ENCODE data around the gene NFASC. TPM values are rescaled to one million over a fixed set of nuclear protein-coding genes. Genes with fewer than 3 reads are reported as not detected.

NFASC gene
- total RNA-seq, 1 donor: 36.9 TPM

- Histone ChIP-seq H3K4me3 (ENCODE audit: insufficient read depth, low read length) (no peak overlapping the region), H2AFZ (ENCODE audit: low read length) (peak overlapping the region; percentile 47), H3K79me2 (ENCODE audit: insufficient read depth, low read length) (no peaks in the 10 kb centered on the region), H4K20me1 (ENCODE audit: insufficient read depth, low read length) (no peaks in the 10 kb centered on the region), H3K9me3 (ENCODE audit: low read depth, low read length) (no peaks in the 10 kb centered on the region), H3K27ac (ENCODE audit: low read depth, low read length) (no peak overlapping the region), H3K27me3 (ENCODE audit: insufficient read depth, low read length) (peaks cover 5% of the 10 kb centered on the region), H3K36me3 (ENCODE audit: insufficient read depth, low read length) (no peaks in the 10 kb centered on the region), H3K4me1 (ENCODE audit: insufficient read depth, low read length) (no peaks in the 10 kb centered on the region), H3K4me2 (ENCODE audit: insufficient read depth, low read length) (peak overlapping the region; percentile 13)
- TF ChIP-seq CTCF (IDR thresholded peaks at IDR 0.05; ENCODE audit: extremely low read depth, low read depth, low read length): peak; percentile 93
- peak; percentile 97 for DNase-seq (ENCODE audit: insufficient read length, low spot score, missing footprints)
These were observed 191.0 kb downstream of the NFASC start for GRCh38 chr1:205061665-205062069.

GRCh38 chr1:205062319-205062718 lies 191.7 kb downstream of the NFASC start:
- Histone ChIP-seq H4K20me1 (ENCODE audit: insufficient read depth, low read length) (no peaks in the 10 kb centered on the region), H3K79me2 (ENCODE audit: insufficient read depth, low read length) (no peaks in the 10 kb centered on the region), H3K36me3 (ENCODE audit: insufficient read depth, low read length) (no peaks in the 10 kb centered on the region), H3K27ac (ENCODE audit: low read depth, low read length) (no peak overlapping the region), H3K4me1 (ENCODE audit: insufficient read depth, low read length) (no peaks in the 10 kb centered on the region), H3K4me3 (ENCODE audit: insufficient read depth, low read length) (no peak overlapping the region), H2AFZ (ENCODE audit: low read length) (no peak overlapping the region), H3K27me3 (ENCODE audit: insufficient read depth, low read length) (peaks cover 5% of the 10 kb centered on the region), H3K4me2 (ENCODE audit: insufficient read depth, low read length) (no peak overlapping the region), H3K9me3 (ENCODE audit: low read depth, low read length) (no peaks in the 10 kb centered on the region)
- no peak for DNase-seq (ENCODE audit: insufficient read length, low spot score, missing footprints)
- no peak for TF ChIP-seq CTCF (IDR thresholded peaks at IDR 0.05; ENCODE audit: extremely low read depth, low read depth, low read length)

- Histone ChIP-seq H2AFZ (ENCODE audit: low read length) (no peak overlapping the region), H3K79me2 (ENCODE audit: insufficient read depth, low read length) (no peaks in the 10 kb centered on the region), H4K20me1 (ENCODE audit: insufficient read depth, low read length) (no peaks in the 10 kb centered on the region), H3K27ac (ENCODE audit: low read depth, low read length) (no peak overlapping the region), H3K36me3 (ENCODE audit: insufficient read depth, low read length) (no peaks in the 10 kb centered on the region), H3K9me3 (ENCODE audit: low read depth, low read length) (no peaks in the 10 kb centered on the region), H3K27me3 (ENCODE audit: insufficient read depth, low read length) (peaks cover 5% of the 10 kb centered on the region), H3K4me2 (ENCODE audit: insufficient read depth, low read length) (no peak overlapping the region), H3K4me1 (ENCODE audit: insufficient read depth, low read length) (no peaks in the 10 kb centered on the region), H3K4me3 (ENCODE audit: insufficient read depth, low read length) (no peak overlapping the region)
- DNase-seq (ENCODE audit: insufficient read length, low spot score, missing footprints): peak; percentile 56
- TF ChIP-seq CTCF (IDR thresholded peaks at IDR 0.05; ENCODE audit: extremely low read depth, low read depth, low read length): no peak
These were observed 192.2 kb downstream of the NFASC start for GRCh38 chr1:205062895-205063294.

GRCh38 chr1:205064301-205064700 lies 193.6 kb downstream of the NFASC start:
- Histone ChIP-seq H3K27me3 (ENCODE audit: insufficient read depth, low read length) (peaks cover 5% of the 10 kb centered on the region), H3K4me3 (ENCODE audit: insufficient read depth, low read length) (no peak overlapping the region), H3K79me2 (ENCODE audit: insufficient read depth, low read length) (no peaks in the 10 kb centered on the region), H3K4me2 (ENCODE audit: insufficient read depth, low read length) (no peak overlapping the region), H2AFZ (ENCODE audit: low read length) (no peak overlapping the region), H3K36me3 (ENCODE audit: insufficient read depth, low read length) (no peaks in the 10 kb centered on the region), H3K9me3 (ENCODE audit: low read depth, low read length) (no peaks in the 10 kb centered on the region), H4K20me1 (ENCODE audit: insufficient read depth, low read length) (no peaks in the 10 kb centered on the region), H3K4me1 (ENCODE audit: insufficient read depth, low read length) (no peaks in the 10 kb centered on the region), H3K27ac (ENCODE audit: low read depth, low read length) (no peak overlapping the region)
- DNase-seq (ENCODE audit: insufficient read length, low spot score, missing footprints): peak; percentile 65
- TF ChIP-seq CTCF (IDR thresholded peaks at IDR 0.05; ENCODE audit: extremely low read depth, low read depth, low read length): no peak

Measured in osteoblast (primary cell).